Measurements from ENCODE around the gene CDH13. TPM values are rescaled to one million over a fixed set of nuclear protein-coding genes. Genes with fewer than 3 reads are reported as not detected.
A peak's percentile ranks its signal among the peaks of the same experiment; 100 is the strongest.

Gene CDH13
- total RNA-seq, 1 donor, result under 0.01 TPM

- no peak for DNase-seq (ENCODE audit: low read depth in 2 of 3, low spot score in 2 of 3)
These were observed 1088.6 kb downstream of the CDH13 start for GRCh38 chr16:83715217-83715920.

- DNase-seq (ENCODE audit: low read depth in 2 of 3, low spot score in 2 of 3), result no peak
These were observed 1090.5 kb downstream of the CDH13 start for GRCh38 chr16:83717308-83717707.

DNA sequence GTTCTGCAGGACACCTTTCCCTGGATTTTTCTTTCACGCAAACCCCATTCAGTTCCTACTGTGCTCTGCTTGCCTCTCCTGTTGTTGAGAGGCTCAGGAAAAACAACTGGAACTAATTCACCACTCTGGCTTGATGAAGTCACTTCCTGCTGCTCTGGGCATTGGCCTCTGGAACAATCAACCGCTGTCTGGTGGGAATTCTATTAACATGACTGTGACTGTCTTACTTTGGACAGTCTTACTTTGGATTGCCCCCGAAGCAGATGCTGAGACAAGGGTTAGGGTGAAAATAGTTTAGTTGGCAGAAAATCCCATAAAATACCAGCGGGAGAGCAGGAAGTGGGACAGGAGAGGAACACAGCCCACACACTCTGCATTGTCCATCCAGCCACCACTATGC lies 1091.0 kb downstream of the CDH13 start:
- no peak for DNase-seq (ENCODE audit: low read depth in 2 of 3, low spot score in 2 of 3)

- DNase-seq (ENCODE audit: low read depth in 2 of 3, low spot score in 2 of 3), result no peak
These were observed 1093.4 kb downstream of the CDH13 start for GRCh38 chr16:83720213-83720612.

GRCh38 chr16:83720981-83721380 lies 1094.2 kb downstream of the CDH13 start:
- no peak for DNase-seq (ENCODE audit: low read depth in 2 of 3, low spot score in 2 of 3)

- no peak for DNase-seq (ENCODE audit: low read depth in 2 of 3, low spot score in 2 of 3)
These were observed 1094.9 kb downstream of the CDH13 start for GRCh38 chr16:83721676-83722075.

DNA sequence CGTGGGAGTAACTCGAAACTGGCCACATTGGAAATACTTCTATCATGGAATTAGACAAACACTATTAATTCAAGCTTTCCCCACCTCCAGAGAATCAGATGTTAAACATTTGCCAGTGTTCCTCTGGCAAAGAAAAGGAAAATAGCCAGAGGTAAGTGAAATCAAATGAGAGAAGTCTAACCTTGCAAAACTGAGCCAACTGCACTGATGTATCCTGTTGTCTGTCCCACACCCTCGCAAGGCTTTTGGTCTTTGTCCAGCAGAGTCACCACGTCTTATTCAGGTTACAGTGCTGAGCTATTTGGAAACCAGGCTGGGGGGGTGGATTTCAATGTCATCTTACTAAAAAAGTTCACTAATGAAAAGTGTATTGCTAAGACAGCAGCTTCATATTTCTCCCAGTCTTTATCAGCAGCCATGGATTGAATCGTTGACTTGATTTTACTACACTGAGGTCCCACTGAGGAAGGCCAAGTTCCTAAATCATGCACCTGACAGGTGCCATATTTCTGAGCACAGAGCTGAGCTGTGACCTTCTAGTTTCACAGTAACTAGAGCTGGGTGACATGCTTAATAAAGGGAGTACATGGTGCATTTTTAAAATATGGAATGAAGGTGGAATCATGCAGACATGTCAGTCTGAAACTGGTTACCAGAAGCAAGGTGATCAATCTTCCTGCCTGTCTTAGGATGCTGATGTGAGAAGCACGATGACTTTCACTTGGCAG lies 1095.9 kb downstream of the CDH13 start:
- no peak for DNase-seq (ENCODE audit: low read depth in 2 of 3, low spot score in 2 of 3)

DNA sequence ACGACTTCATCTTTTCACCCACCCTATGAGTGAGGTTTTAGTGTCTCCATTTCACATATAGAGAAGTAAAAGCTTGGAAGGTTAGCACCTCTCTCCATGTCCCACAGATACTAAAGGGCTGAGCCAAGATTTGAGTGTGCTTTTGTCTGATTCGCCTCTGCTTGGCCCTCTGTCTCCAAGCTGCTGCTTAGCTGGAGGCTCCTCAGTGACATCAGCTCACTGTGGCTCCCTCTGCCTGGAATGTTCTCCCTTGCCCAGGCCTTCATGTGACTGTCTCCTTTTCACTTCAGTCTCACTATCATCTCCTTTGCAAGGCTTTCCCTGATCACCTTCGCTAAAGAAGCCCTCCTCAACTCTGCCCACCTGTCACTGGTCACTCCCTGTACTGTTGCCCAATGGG lies 1096.5 kb downstream of the CDH13 start:
- DNase-seq (ENCODE audit: low read depth in 2 of 3, low spot score in 2 of 3), result no peak

GRCh38 chr16:83723901-83724300 lies 1097.1 kb downstream of the CDH13 start:
- no peak for DNase-seq (ENCODE audit: low read depth in 2 of 3, low spot score in 2 of 3)

DNA sequence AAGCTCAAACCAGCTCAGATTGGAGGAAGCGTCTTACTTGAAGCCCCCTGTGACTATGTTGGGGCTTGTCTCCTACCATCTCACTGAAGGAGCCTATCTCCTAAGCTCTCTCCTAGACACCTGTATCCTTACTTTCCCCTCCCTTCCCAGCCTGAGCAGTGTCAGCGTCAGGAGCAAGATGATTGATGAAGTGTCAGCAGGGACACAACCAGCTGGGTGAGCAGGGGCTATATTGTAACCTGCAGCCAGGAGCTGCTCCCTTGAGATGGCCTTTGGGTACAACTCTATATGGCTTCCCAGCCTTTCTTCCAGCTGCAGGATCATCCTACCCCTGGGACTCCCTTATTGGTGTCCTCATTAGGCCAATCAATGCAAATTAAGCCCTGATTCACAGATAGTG lies 1097.8 kb downstream of the CDH13 start:
- DNase-seq (ENCODE audit: low read depth in 2 of 3, low spot score in 2 of 3), result no peak

GRCh38 chr16:83725313-83725712 lies 1098.5 kb downstream of the CDH13 start:
- no peak for DNase-seq (ENCODE audit: low read depth in 2 of 3, low spot score in 2 of 3)

DNA sequence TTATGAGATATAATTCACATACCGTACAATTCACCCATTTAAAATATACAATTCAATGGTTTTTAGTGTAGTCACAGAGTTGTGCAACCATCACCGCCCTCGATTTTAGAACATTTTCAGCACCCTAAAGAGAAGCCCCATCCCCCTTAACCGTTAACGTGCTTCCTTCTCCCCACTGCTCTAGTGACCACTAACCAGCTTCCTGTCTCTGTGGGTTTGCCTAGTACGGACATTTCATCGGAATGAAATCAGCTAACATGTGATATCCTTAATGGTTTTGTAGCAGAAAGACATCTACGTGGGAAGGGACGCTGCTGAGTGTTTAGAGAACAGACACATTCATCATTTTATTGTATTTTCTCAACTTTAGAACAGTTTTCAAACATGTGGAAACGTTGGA lies 1100.2 kb downstream of the CDH13 start:
- DNase-seq (ENCODE audit: low read depth in 2 of 3, low spot score in 2 of 3), result peak in 2 of 3 donors; percentile 42 to 74

DNA sequence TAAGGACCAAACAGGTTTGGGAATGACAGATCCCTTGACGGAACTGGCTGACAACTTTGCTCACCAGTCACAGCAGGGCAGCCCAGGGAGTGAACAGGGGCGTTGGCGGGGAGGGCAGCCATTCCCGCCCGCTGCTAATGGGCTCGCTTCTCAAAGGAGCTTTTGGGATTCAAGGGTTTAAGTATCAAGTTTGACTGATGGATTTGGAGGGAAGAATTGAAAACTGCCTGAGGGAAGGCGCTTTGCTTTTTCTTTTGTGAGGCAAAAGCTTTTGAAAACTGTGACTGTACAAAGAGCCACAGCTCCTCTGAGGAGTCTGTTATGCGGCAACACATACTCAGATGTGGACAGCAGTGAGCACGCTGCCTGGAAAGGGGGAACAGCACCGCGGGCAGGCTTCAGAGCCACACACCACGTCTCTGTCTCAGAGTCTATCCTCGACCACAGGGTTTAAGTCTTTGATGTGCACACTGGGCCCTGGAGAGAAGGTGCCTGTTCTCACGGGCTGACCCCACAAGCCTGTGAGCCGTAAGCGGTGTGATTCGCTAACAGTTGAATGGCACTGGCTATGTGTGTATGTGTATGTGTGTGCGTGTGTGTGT lies 1101.1 kb downstream of the CDH13 start:
- no peak for DNase-seq (ENCODE audit: low read depth in 2 of 3, low spot score in 2 of 3)

- DNase-seq (ENCODE audit: low read depth in 2 of 3, low spot score in 2 of 3), result no peak
These were observed 1101.7 kb downstream of the CDH13 start for GRCh38 chr16:83728492-83728891.

DNA sequence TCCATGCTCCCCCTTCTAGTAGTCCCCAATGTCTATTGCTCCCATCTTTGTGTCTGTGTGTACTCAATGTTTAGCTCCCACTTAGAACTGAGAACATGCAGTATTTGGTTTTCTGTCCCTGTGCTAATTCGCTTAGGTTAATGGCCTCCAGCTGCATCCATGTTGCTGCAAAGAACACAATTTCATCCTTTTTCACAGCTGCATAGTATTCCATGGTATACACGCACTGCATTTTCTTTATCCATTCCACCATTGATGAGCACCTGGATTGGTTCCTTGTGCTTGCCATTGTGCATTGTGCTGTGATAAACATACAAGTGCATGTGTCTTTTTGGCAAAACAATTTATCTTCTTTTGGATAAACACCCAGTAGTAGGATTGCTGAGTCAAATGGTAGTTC lies 1104.0 kb downstream of the CDH13 start:
- no peak for DNase-seq (ENCODE audit: low read depth in 2 of 3, low spot score in 2 of 3)

DNA sequence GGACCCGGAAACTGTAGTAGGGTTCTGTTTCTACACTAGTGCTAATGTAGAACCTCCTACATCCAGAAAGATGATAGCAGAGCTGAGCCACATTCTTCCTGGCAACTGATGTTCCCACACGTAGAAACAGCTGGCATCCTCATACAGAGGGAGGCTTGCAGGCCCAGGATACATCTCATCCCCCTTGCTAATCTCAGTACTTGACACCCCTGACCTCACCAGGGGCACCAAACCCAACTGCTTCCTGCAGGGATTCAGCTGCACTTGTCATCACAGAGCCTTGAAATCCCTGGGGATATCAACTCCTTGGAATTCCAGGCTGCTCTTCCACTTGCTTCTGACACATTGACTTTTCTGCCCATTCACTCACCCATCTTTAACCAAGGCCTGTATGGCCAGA lies 1105.8 kb downstream of the CDH13 start:
- no peak for DNase-seq (ENCODE audit: low read depth in 2 of 3, low spot score in 2 of 3)

- no peak for DNase-seq (ENCODE audit: low read depth in 2 of 3, low spot score in 2 of 3)
These were observed 1106.5 kb downstream of the CDH13 start for GRCh38 chr16:83733301-83733700.

DNA sequence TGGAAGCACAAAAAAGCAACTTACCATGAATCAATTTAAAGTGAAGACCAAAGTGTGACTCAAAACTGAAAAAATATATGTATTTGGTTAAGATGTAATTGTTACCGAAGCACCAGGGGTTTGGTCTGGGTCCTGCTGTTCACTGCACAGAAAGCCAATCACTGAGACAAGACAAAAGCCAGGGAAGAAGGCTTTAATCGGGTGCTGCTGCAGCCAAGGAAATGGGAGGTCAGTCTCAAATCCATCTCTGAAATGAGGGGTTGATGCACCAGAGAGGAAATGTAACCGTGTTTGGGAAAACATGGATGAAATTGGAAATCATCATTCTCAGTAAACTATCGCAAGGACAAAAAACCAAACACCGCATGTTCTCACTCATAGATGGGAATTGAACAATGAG lies 1107.4 kb downstream of the CDH13 start:
- no peak for DNase-seq (ENCODE audit: low read depth in 2 of 3, low spot score in 2 of 3)

DNA sequence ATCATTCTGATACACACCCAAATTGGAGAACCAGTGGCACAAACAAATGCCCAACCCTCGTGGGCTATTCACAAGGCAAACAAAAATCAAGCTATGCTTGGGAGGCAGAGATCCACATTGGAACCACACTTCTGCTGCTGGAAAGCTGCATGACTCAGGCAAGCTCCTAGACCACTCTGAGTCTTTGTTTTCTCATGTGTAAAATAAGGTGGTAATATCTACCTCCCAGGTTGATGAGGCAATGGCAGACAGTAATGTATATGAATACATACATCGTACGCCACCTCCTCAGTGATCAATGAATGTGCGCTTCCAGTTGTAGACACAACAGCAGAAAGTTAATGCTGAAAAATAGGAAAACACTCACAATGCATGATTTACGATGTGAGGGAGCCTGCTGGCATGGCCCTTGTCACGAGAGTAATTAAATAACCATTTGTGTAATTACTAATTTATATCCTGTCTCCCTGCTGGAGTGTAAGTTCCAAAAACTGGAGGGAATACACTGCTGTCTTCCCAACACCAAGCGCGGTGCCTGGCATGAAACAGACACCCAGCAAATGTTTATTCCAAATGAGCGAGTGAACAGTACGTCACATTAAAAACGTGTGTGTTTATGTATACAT lies 1111.1 kb downstream of the CDH13 start:
- no peak for DNase-seq (ENCODE audit: low read depth in 2 of 3, low spot score in 2 of 3)

GRCh38 chr16:83738923-83739503 lies 1112.2 kb downstream of the CDH13 start:
- no peak for DNase-seq (ENCODE audit: low read depth in 2 of 3, low spot score in 2 of 3)

Measured in hematopoietic multipotent progenitor cell (in vitro differentiated cells).